ENCODE results near the gene RSAD2. TPM values are rescaled to one million over a fixed set of nuclear protein-coding genes. Genes with fewer than 3 reads are reported as not detected.

The RSAD2 gene
- total RNA-seq, 1 experiment from 2014 or later, result 0.18 TPM

GRCh38 chr2:6931753-6932152, 54.2 kb downstream of the RSAD2 start:
- CTCF ChIA-PET, result no interaction called here

GRCh38 chr2:6932206-6932605, 54.6 kb downstream of the RSAD2 start:
- TF ChIP-seq, protein P1, sequence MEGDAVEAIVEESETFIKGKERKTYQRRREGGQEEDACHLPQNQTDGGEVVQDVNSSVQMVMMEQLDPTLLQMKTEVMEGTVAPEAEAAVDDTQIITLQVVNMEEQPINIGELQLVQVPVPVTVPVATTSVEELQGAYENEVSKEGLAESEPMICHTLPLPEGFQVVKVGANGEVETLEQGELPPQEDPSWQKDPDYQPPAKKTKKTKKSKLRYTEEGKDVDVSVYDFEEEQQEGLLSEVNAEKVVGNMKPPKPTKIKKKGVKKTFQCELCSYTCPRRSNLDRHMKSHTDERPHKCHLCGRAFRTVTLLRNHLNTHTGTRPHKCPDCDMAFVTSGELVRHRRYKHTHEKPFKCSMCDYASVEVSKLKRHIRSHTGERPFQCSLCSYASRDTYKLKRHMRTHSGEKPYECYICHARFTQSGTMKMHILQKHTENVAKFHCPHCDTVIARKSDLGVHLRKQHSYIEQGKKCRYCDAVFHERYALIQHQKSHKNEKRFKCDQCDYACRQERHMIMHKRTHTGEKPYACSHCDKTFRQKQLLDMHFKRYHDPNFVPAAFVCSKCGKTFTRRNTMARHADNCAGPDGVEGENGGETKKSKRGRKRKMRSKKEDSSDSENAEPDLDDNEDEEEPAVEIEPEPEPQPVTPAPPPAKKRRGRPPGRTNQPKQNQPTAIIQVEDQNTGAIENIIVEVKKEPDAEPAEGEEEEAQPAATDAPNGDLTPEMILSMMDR (IDR thresholded peaks at IDR 0.05; ENCODE audit: insufficient read depth in 1 of 2, low read depth in 1 of 2, low read length in 1 of 2, severe bottlenecking in 1 of 2, unreplicated experiment in 1 of 2), result no peak

More at GRCh38 chr2:6931753-6932152, 54.2 kb downstream of the RSAD2 start:
- Histone ChIP-seq H3K9me3 (no peaks in the 10 kb centered on the region), H3K4me1 (no peaks in the 10 kb centered on the region), H3K36me3 (ENCODE audit: control insufficient read depth, insufficient read depth, low read length) (no peaks in the 10 kb centered on the region), H3K4me3 (ENCODE audit: low read depth, low read length) (no peak overlapping the region), H3K27me3 (replicated peaks; ENCODE audit: control insufficient read depth, insufficient read depth, low read length) (no peaks in the 10 kb centered on the region)
- H3K27ac Mint-ChIP-seq (ENCODE audit: unreplicated experiment), result no peak overlapping the region
- no peaks in the 10 kb centered on the region for H3K36me3 Mint-ChIP-seq (ENCODE audit: insufficient read depth, unreplicated experiment)
- H3K27me3 Mint-ChIP-seq (ENCODE audit: insufficient read depth, unreplicated experiment), result no peaks in the 10 kb centered on the region
- no TSS peak for BruUV-seq (replicated peaks)
- no peak overlapping the region for H3K4me3 Mint-ChIP-seq (ENCODE audit: unreplicated experiment)
- H3K9me3 Mint-ChIP-seq (ENCODE audit: unreplicated experiment), result no peaks in the 10 kb centered on the region
- TF ChIP-seq, protein P1 (IDR thresholded peaks at IDR 0.05; ENCODE audit: insufficient read depth in 1 of 2, low read depth in 1 of 2, low read length in 1 of 2, severe bottlenecking in 1 of 2, unreplicated experiment in 1 of 2), result no peak
- intact Hi-C loops (cut with micrococcal nuclease; ENCODE audit: unreplicated experiment), result no loop called here
- no peak for DNase-seq
- no peaks in the 10 kb centered on the region for H3K4me1 Mint-ChIP-seq (ENCODE audit: low read depth, unreplicated experiment)
- POLR2A ChIA-PET, result no interaction called here

DNA sequence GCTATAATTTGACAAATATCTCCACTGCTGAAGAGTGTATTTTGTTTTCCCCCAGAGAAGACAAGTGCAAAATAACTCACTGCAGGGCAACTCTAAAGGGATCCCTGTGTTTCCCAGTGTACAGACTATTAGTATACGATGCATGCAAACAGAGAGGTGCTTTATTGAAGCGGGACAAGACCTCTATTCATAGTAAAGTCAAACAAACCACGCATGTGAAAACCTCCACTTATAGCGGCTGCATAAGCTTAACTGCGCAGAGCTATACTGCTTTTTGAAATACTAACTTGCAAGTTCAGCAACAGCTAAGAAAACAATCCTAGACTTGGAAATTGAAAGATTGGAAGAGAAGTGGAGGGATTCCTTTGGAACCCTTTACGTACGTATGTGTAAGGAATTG, 55.3 kb downstream of the RSAD2 start:
- Histone ChIP-seq H3K36me3 (ENCODE audit: control insufficient read depth, insufficient read depth, low read length) (no peaks in the 10 kb centered on the region), H3K27me3 (replicated peaks; ENCODE audit: control insufficient read depth, insufficient read depth, low read length) (no peaks in the 10 kb centered on the region), H3K4me1 (no peaks in the 10 kb centered on the region), H3K9me3 (no peaks in the 10 kb centered on the region), H3K4me3 (ENCODE audit: low read depth, low read length) (no peak overlapping the region)
- H3K36me3 Mint-ChIP-seq (ENCODE audit: insufficient read depth, unreplicated experiment), result no peaks in the 10 kb centered on the region
- no peak overlapping the region for H3K4me3 Mint-ChIP-seq (ENCODE audit: unreplicated experiment)
- BruUV-seq (replicated peaks), result no TSS peak
- H3K4me1 Mint-ChIP-seq (ENCODE audit: low read depth, unreplicated experiment), result no peaks in the 10 kb centered on the region
- H3K27ac Mint-ChIP-seq (ENCODE audit: unreplicated experiment), result no peak overlapping the region
- ChIA-PET CTCF (no interaction called here), POLR2A (no interaction called here)
- H3K9me3 Mint-ChIP-seq (ENCODE audit: unreplicated experiment), result no peaks in the 10 kb centered on the region
- H3K27me3 Mint-ChIP-seq (ENCODE audit: insufficient read depth, unreplicated experiment), result no peaks in the 10 kb centered on the region
- intact Hi-C loops (cut with micrococcal nuclease; ENCODE audit: unreplicated experiment), result no loop called here
- TF ChIP-seq, protein P1 (IDR thresholded peaks at IDR 0.05; ENCODE audit: insufficient read depth in 1 of 2, low read depth in 1 of 2, low read length in 1 of 2, severe bottlenecking in 1 of 2, unreplicated experiment in 1 of 2), result no peak
- DNase-seq, result no peak

More at GRCh38 chr2:6932206-6932605, 54.6 kb downstream of the RSAD2 start:
- H3K9me3 Mint-ChIP-seq (ENCODE audit: unreplicated experiment), result no peaks in the 10 kb centered on the region
- Histone ChIP-seq H3K4me3 (ENCODE audit: low read depth, low read length) (no peak overlapping the region), H3K4me1 (no peaks in the 10 kb centered on the region), H3K27me3 (replicated peaks; ENCODE audit: control insufficient read depth, insufficient read depth, low read length) (no peaks in the 10 kb centered on the region), H3K36me3 (ENCODE audit: control insufficient read depth, insufficient read depth, low read length) (no peaks in the 10 kb centered on the region), H3K9me3 (no peaks in the 10 kb centered on the region)
- intact Hi-C loops (cut with micrococcal nuclease; ENCODE audit: unreplicated experiment), result no loop called here
- no TSS peak for BruUV-seq (replicated peaks)
- no peaks in the 10 kb centered on the region for H3K27me3 Mint-ChIP-seq (ENCODE audit: insufficient read depth, unreplicated experiment)
- no peak for DNase-seq
- H3K4me3 Mint-ChIP-seq (ENCODE audit: unreplicated experiment), result no peak overlapping the region
- ChIA-PET CTCF (no interaction called here), POLR2A (no interaction called here)
- H3K36me3 Mint-ChIP-seq (ENCODE audit: insufficient read depth, unreplicated experiment), result no peaks in the 10 kb centered on the region
- H3K4me1 Mint-ChIP-seq (ENCODE audit: low read depth, unreplicated experiment), result no peaks in the 10 kb centered on the region
- no peak overlapping the region for H3K27ac Mint-ChIP-seq (ENCODE audit: unreplicated experiment)

Data from Caco-2 (cell line).